ENCODE results near the gene EPS8.

Gene EPS8

GRCh38 chr12:15600223-15600935, 188.8 kb downstream of the EPS8 start:
- no peak for DNase-seq
- in situ Hi-C loops (cut with HindIII; ENCODE audit: low pct_ligation_motif_present, low pct_unique_long_range_greater_than_20kb, low sequenced_read_pairs), result no loop called here

GRCh38 chr12:15599266-15600037, 189.7 kb downstream of the EPS8 start:
- in situ Hi-C loops (cut with HindIII; ENCODE audit: low pct_ligation_motif_present, low pct_unique_long_range_greater_than_20kb, low sequenced_read_pairs), result no loop called here
- DNase-seq, result no peak

DNA sequence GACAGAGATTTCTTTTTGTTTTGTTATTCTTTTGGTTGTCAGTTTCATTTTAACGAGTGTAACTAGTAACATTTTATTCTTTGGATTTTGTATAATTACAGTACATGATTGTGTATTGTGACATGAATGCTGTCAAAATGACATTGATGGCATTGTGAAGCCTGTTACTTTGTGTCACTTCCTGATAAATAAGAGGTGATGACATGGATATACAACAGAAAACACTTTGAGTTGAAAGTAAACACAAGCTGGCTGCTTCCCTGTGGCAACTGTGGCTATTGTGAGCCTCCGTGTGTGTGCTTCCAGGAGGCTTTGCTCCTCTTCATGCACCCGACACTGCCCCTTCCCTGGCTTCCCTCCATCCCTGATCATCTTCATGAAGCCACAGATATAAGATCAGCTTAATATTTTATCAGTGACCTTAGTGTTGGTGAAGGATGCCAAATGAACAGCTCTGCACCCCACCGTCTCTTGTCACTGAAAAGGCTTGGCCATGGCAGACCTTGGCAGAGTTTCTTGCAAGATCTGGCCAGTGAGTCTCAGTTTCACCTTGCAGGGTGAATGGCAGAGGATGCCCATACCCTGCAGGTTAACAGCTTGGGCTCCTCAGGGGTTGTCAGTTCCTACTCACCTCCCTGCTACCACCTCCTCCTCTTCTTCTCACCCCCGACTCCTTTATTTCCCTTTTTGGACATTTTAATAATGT, 191.9 kb downstream of the EPS8 start:
- DNase-seq, result no peak
- in situ Hi-C loops (cut with HindIII; ENCODE audit: low pct_ligation_motif_present, low pct_unique_long_range_greater_than_20kb, low sequenced_read_pairs), result no loop called here

GRCh38 chr12:15596174-15596573, 193.0 kb downstream of the EPS8 start:
- DNase-seq, result no peak
- in situ Hi-C loops (cut with HindIII; ENCODE audit: low pct_ligation_motif_present, low pct_unique_long_range_greater_than_20kb, low sequenced_read_pairs), result no loop called here

- peak; percentile 17 for DNase-seq
- in situ Hi-C loops (cut with HindIII; ENCODE audit: low pct_ligation_motif_present, low pct_unique_long_range_greater_than_20kb, low sequenced_read_pairs), result no loop called here
These were observed 196.3 kb downstream of the EPS8 start for GRCh38 chr12:15592934-15593333.

- DNase-seq, result no peak
- in situ Hi-C loops (cut with HindIII; ENCODE audit: low pct_ligation_motif_present, low pct_unique_long_range_greater_than_20kb, low sequenced_read_pairs), result no loop called here
These were observed 197.4 kb downstream of the EPS8 start for GRCh38 chr12:15591811-15592210.

DNA sequence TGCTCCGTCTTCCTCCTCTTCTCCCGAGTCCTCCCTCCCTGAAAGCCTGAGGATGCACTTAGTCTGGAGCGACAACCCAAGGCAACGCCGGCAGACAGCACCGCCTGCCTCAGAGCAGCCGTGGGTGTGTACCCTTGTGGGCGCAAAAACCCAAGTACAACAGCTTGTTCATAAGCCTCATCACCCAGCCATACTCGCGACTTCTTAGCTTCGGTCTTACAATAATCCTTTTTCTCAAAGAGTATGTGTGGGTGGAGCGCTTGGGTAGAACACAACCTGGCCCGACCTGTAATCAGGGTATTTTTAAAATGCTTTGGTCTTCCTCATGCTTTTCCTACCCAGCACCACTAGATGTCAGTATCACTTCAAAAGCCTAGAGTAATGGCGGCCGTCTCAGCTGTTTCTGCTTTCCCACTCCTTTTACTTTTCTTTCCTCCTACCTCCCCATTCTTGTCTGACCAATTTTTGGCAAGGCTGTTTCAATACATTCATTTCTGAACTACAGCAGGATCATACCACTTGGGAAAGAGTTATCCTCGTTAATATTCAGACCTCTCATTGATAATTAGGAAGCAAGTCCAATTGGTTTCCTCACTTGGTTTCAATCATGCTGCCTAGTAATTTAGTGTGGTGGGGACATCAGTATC, 198.9 kb downstream of the EPS8 start:
- DNase-seq, result peak; percentile 83
- in situ Hi-C loops (cut with HindIII; ENCODE audit: low pct_ligation_motif_present, low pct_unique_long_range_greater_than_20kb, low sequenced_read_pairs), result no loop called here

GRCh38 chr12:15589328-15590032, 199.7 kb downstream of the EPS8 start:
- in situ Hi-C loops (cut with HindIII; ENCODE audit: low pct_ligation_motif_present, low pct_unique_long_range_greater_than_20kb, low sequenced_read_pairs), result no loop called here
- no peak for DNase-seq

GRCh38 chr12:15584366-15585041, 204.7 kb downstream of the EPS8 start:
- DNase-seq, result peak; percentile 73
- in situ Hi-C loops (cut with HindIII; ENCODE audit: low pct_ligation_motif_present, low pct_unique_long_range_greater_than_20kb, low sequenced_read_pairs), result no loop called here

DNA sequence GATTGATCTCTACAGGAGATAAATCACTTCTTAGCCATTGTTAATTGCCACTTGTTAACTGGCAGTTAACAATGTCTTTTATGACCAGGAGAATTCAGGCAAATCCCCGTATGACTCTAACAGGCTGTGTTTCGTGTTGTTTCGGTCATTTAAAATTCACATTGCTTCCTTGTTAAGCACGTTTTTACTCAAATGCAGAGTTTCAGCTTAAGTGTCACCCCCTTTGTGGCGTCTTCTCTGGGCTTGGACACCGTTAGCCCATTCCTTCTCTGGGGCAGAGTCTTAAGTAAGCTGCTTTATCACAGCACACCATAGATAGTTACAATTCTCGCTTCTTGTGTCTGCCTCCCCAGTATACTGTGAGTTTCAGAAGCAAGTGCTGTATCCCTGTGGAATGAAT, 205.4 kb downstream of the EPS8 start:
- DNase-seq, result no peak
- in situ Hi-C loops (cut with HindIII; ENCODE audit: low pct_ligation_motif_present, low pct_unique_long_range_greater_than_20kb, low sequenced_read_pairs), result no loop called here

- no peak for DNase-seq
- in situ Hi-C loops (cut with HindIII; ENCODE audit: low pct_ligation_motif_present, low pct_unique_long_range_greater_than_20kb, low sequenced_read_pairs), result no loop called here
These were observed 208.2 kb downstream of the EPS8 start for GRCh38 chr12:15581006-15581405.

DNA sequence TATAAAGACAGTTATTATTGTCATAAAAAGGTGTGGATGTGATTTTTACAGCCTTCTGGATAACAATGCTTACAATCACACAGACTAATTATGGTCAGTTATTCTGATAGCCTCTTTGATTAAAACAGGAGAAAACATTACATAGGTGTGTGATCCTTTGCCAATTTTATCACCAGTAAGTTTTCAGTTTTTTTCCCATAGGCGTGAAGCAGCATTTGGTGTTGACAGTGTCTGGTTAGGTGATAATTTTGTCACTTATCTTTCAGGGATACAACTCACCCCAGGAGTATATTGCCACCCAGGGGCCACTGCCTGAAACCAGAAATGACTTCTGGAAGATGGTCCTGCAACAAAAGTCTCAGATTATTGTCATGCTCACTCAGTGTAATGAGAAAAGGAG, 208.8 kb downstream of the EPS8 start:
- in situ Hi-C loops (cut with HindIII; ENCODE audit: low pct_ligation_motif_present, low pct_unique_long_range_greater_than_20kb, low sequenced_read_pairs), result no loop called here
- no peak for DNase-seq

DNA sequence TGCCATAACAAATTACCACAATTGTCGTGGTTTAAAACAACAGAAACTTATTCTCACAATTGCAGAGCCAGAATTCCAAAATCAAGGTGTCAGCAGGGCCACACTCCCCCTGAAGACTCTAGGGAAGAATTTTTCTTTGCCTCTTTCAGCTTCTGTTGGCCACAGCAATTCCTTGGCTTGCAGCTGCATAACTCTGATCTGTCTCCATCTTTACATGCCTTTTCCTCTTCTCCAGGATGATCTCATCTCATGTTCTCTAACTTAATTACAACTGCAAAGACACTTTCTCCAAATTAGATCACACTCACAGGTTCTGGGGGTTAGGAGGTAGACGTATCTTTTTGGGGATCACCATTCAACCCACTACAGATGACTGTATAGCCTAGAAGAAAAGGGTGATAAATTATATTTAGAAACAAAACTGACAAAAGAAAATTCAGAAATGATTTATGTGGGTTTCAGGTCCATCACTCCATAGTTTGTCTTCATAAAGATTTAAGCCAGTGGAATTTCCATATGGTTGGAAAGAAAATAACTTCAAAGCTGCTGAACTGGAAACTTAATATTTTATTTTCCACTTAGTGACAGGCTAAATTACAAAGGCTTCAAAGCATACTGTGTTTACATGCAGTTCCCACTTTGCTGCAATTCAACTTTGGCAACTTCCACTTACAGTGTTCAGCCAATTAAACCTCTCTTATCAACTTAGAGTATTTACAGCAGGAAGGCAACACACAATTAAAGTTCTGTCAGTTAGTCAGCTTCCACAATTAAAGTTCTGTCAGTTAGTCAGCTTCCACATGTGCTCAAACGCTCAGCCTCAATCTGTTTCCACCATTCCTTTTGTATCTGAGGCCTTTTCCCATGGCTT, 213.3 kb downstream of the EPS8 start:
- in situ Hi-C loops (cut with HindIII; ENCODE audit: low pct_ligation_motif_present, low pct_unique_long_range_greater_than_20kb, low sequenced_read_pairs), result no loop called here
- no peak for DNase-seq

GRCh38 chr12:15574353-15574752, 214.8 kb downstream of the EPS8 start:
- no peak for DNase-seq
- in situ Hi-C loops (cut with HindIII; ENCODE audit: low pct_ligation_motif_present, low pct_unique_long_range_greater_than_20kb, low sequenced_read_pairs), result no loop called here
